ENCODE measurements around the gene TBC1D22B.

DNA sequence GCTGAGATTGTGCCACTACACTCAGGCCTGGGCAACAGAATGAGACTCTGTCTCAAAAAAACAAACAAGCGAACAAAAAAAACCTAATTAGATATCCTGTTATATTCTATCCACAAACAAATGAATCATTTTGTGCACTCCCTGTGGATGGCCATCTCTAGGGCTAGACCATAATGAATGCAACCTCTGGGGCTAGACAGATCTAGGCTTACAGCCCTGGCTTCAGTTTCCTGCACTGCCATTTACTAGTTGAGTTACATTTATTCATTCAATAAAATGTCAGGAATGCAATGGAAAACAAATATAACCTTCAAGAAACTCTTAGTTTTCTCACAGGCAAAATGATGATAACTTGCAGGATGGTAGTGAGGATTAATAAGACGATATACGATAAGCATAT, 89.6 kb downstream of the TBC1D22B start:
- TF ChIP-seq, protein P1, sequence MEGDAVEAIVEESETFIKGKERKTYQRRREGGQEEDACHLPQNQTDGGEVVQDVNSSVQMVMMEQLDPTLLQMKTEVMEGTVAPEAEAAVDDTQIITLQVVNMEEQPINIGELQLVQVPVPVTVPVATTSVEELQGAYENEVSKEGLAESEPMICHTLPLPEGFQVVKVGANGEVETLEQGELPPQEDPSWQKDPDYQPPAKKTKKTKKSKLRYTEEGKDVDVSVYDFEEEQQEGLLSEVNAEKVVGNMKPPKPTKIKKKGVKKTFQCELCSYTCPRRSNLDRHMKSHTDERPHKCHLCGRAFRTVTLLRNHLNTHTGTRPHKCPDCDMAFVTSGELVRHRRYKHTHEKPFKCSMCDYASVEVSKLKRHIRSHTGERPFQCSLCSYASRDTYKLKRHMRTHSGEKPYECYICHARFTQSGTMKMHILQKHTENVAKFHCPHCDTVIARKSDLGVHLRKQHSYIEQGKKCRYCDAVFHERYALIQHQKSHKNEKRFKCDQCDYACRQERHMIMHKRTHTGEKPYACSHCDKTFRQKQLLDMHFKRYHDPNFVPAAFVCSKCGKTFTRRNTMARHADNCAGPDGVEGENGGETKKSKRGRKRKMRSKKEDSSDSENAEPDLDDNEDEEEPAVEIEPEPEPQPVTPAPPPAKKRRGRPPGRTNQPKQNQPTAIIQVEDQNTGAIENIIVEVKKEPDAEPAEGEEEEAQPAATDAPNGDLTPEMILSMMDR (IDR thresholded peaks at IDR 0.05) = no peak
- TF ChIP-seq EP300 (IDR thresholded peaks at IDR 0.05) (no peak), POLR2A (IDR thresholded peaks at IDR 0.05) (no peak), POLR2AphosphoS5 (IDR thresholded peaks at IDR 0.05) (no peak)
